IMR-90 (cell line): ENCODE measurements around the gene TXNL4A. TPM values are rescaled to one million over a fixed set of nuclear protein-coding genes. Genes with fewer than 3 reads are reported as not detected.
A peak's percentile ranks its signal among the peaks of the same experiment; 100 is the strongest.

ENCODE experiments used
- ATAC-seq: fragments of 200-7000 bp; cut with Tn5 transposase; 2 replicates; pipeline ENCODE4 v1.9.1; 2020; ENCODE audit warnings: low read depth, mild to moderate bottlenecking, moderate library complexity
- BruUV-seq: library from RNA; stranded (reverse); fragments of 400-500 nt; replicated peaks from 2 replicates; lab custom pipeline; 2021; lab: Mats Ljungman, UMichigan
- CTCF ChIA-PET: fragments of 300-600 bp; formaldehyde crosslinking; extraction: SDS; loops from one replicate; lab custom pipeline; 2021; ENCODE audit warnings: antibody characterized with exemption; lab: Yijun Ruan, JAX
- POLR2A ChIA-PET: fragments of 300-600 bp; sonication (Branson Sonifier 250); formaldehyde crosslinking; loops from one replicate; lab custom pipeline; 2022; ENCODE audit warnings: antibody characterized with exemption; ENCODE audit not compliant: unreplicated experiment; lab: Charles Lee
- DNase-seq: peaks from one replicate; pipeline ENCODE4 v3.0.0; 2013
- H2AFZ ChIP-seq: replicated peaks from 2 replicates; pipeline ENCODE3; 2013; ENCODE audit warnings: low read length, mild to moderate bottlenecking; ENCODE audit not compliant: poor library complexity
- H2AK5ac ChIP-seq: 2 replicates; pipeline ENCODE4 v1.6.1; 2013; ENCODE audit warnings: low read depth, low read length, inconsistent platforms
- H2AK9ac ChIP-seq: replicated peaks from 2 replicates; pipeline ENCODE3; 2013; ENCODE audit warnings: mild to moderate bottlenecking, low read depth, low read length, moderate library complexity; ENCODE audit not compliant: poor library complexity
- H2BK120ac ChIP-seq: 2 replicates; pipeline ENCODE4 v1.6.1; 2013; ENCODE audit warnings: low read depth, low read length, inconsistent platforms
- H2BK15ac ChIP-seq: 3 replicates; pipeline ENCODE4 v1.6.1; 2013; ENCODE audit warnings: low read depth, low read length, inconsistent platforms
- H2BK20ac ChIP-seq: 2 replicates; pipeline ENCODE4 v1.6.1; 2013; ENCODE audit warnings: low read depth, mild to moderate bottlenecking, inconsistent platforms, low read length, moderate library complexity
- H2BK5ac ChIP-seq: 2 replicates; pipeline ENCODE4 v1.6.1; 2013; ENCODE audit warnings: mild to moderate bottlenecking, low read depth, low read length, inconsistent platforms; ENCODE audit not compliant: poor library complexity, severe bottlenecking
- H3K14ac ChIP-seq: replicated peaks from 2 replicates; pipeline ENCODE4 v1.6.1; 2013; ENCODE audit warnings: low read depth, low read length, inconsistent platforms
- H3K18ac ChIP-seq: 2 replicates; pipeline ENCODE4 v1.6.1; 2013; ENCODE audit warnings: low read depth, low read length, control low read depth
- H3K23ac ChIP-seq: 2 replicates; pipeline ENCODE4 v1.6.1; 2013; ENCODE audit warnings: low read depth, low read length, inconsistent platforms
- H3K27ac ChIP-seq: 2 replicates; pipeline ENCODE4 v1.5.1; 2013; ENCODE audit warnings: mild to moderate bottlenecking, control low read depth, low read length; ENCODE audit not compliant: insufficient read depth
- H3K27me3 ChIP-seq: 2 replicates; pipeline ENCODE4 v1.6.1; 2013; ENCODE audit warnings: low read length; ENCODE audit not compliant: control insufficient read depth, insufficient read depth
- H3K36me3 ChIP-seq: 2 replicates; pipeline ENCODE4 v1.6.1; 2013; ENCODE audit warnings: low read length, mixed read lengths; ENCODE audit not compliant: control insufficient read depth, insufficient read depth
- H3K4ac ChIP-seq: 2 replicates; pipeline ENCODE4 v1.6.1; 2013; ENCODE audit warnings: low read depth, low read length, inconsistent platforms
- H3K4me1 ChIP-seq: 2 replicates; pipeline ENCODE4 v1.6.1; 2013; ENCODE audit warnings: low read length, mixed read lengths; ENCODE audit not compliant: control insufficient read depth, insufficient read depth
- H3K4me2 ChIP-seq: 2 replicates; pipeline ENCODE4 v1.6.1; 2013; ENCODE audit warnings: low read depth, mild to moderate bottlenecking, control low read depth, low read length, moderate library complexity
- H3K4me3 ChIP-seq: 2 replicates; pipeline ENCODE4 v1.5.1; 2013; ENCODE audit warnings: low read depth, mild to moderate bottlenecking, control low read depth, low read length, moderate library complexity; ENCODE audit not compliant: insufficient read depth
- H3K56ac ChIP-seq: 2 replicates; pipeline ENCODE4 v1.6.1; 2013; ENCODE audit warnings: low read length, inconsistent platforms; ENCODE audit not compliant: insufficient read depth; ENCODE audit errors: extremely low read depth
- H3K79me1 ChIP-seq, 2 experiments: 2 replicates each; pipeline ENCODE4 v1.6.1; 2013; ENCODE audit warnings: low read length in 2 of 2, inconsistent platforms in 1 of 2, low read depth in 1 of 2
- H3K9ac ChIP-seq: 2 replicates; pipeline ENCODE4 v1.6.1; 2013; ENCODE audit warnings: low read depth, low read length, control low read depth
- H3K9me1 ChIP-seq: 2 replicates; pipeline ENCODE4 v1.6.1; 2013; ENCODE audit warnings: low read length, inconsistent platforms; ENCODE audit not compliant: insufficient read depth
- H3K9me3 ChIP-seq: 2 replicates; pipeline ENCODE4 v1.6.1; 2013; ENCODE audit warnings: low read length; ENCODE audit not compliant: control insufficient read depth, insufficient read depth
- H4K20me1 ChIP-seq: 2 replicates; pipeline ENCODE4 v1.6.1; 2013; ENCODE audit warnings: low read length, inconsistent platforms; ENCODE audit not compliant: insufficient read depth
- H4K5ac ChIP-seq: 2 replicates; pipeline ENCODE4 v1.6.1; 2013; ENCODE audit warnings: mild to moderate bottlenecking, low read depth, low read length, control low read depth
- H4K8ac ChIP-seq, 2 experiments: 2 replicates each; pipeline ENCODE4 v1.6.1; 2013; ENCODE audit warnings: low read depth in 2 of 2, low read length in 2 of 2, control low read depth in 1 of 2, inconsistent platforms in 1 of 2
- H4K91ac ChIP-seq: 2 replicates; pipeline ENCODE4 v1.6.1; 2013; ENCODE audit warnings: low read depth, low read length, inconsistent platforms; ENCODE audit not compliant: insufficient read depth
- BHLHE40 ChIP-seq: fragments of 150-350 bp; IDR thresholded peaks from 2 replicates; pipeline ENCODE4 v1.6.1; 2016; ENCODE audit warnings: mild to moderate bottlenecking, low read depth, low read length
- CEBPB ChIP-seq: IDR thresholded peaks from 2 replicates; pipeline ENCODE4 v1.6.1; 2012; ENCODE audit warnings: low read depth, low read length, improper control_type of control experiment
- FOS ChIP-seq: fragments of 150-350 bp; IDR thresholded peaks from 2 replicates; pipeline ENCODE4 v1.6.1; 2016; ENCODE audit warnings: low read depth, low read length
- MAFK ChIP-seq: IDR thresholded peaks from 2 replicates; pipeline ENCODE4 v1.6.1; 2012; ENCODE audit warnings: low read depth, low read length, improper control_type of control experiment
- MAZ ChIP-seq: IDR thresholded peaks from 2 replicates; pipeline ENCODE4 v1.6.1; 2012; ENCODE audit warnings: low read depth, mild to moderate bottlenecking, low read length, improper control_type of control experiment, moderate library complexity, borderline replicate concordance
- MXI1 ChIP-seq: IDR thresholded peaks from 2 replicates; pipeline ENCODE4 v1.6.1; 2012; ENCODE audit warnings: low read depth, mild to moderate bottlenecking, low read length, moderate library complexity, borderline replicate concordance
- NFE2L2 ChIP-seq: fragments of 150-350 bp; IDR thresholded peaks from 2 replicates; pipeline ENCODE4 v1.6.1; 2016; ENCODE audit warnings: low read depth, mild to moderate bottlenecking, low read length
- POLR2A ChIP-seq: IDR thresholded peaks from 2 replicates; pipeline ENCODE4 v1.6.1; 2012; ENCODE audit warnings: mild to moderate bottlenecking, low read depth, low read length
- RAD21 ChIP-seq: IDR thresholded peaks from 2 replicates; pipeline ENCODE4 v1.6.1; 2012; ENCODE audit warnings: low read length, improper control_type of control experiment
- RCOR1 ChIP-seq: IDR thresholded peaks from 2 replicates; pipeline ENCODE4 v1.6.1; 2012; ENCODE audit warnings: mild to moderate bottlenecking, low read length, improper control_type of control experiment; ENCODE audit not compliant: insufficient replicate concordance
- WGBS, 2 experiments: methylation state at CpG; one replicate each; pipeline versions ENCODE4 v1.1.5 to v1.1.7; 2013; ENCODE audit warnings: missing lambda C conversion rate in 2 of 2; ENCODE audit not compliant: insufficient read length in 1 of 2; ENCODE audit errors: extremely low coverage in 2 of 2; 5-methylcytosine and 5-hydroxymethylcytosine counted together
- dilution Hi-C: fragments of 300-500 bp; cut with HindIII; formaldehyde crosslinking; loops from one replicate; pipeline ENCODE4 v1.14.3; 2018; ENCODE audit warnings: low sequenced_read_pairs; ENCODE audit not compliant: unreplicated experiment
- in situ Hi-C: fragments of 300-500 bp; cut with MboI; formaldehyde crosslinking; loops from 3 replicates; pipeline ENCODE4 v1.14.3; 2019; ENCODE audit warnings: low sequenced_read_pairs, inconsistent platforms, mixed read lengths
- intact Hi-C: fragments of 100-400 bp; cut with micrococcal nuclease; formaldehyde crosslinking; loops from 2 replicates; pipeline ENCODE4 v1.10.0; 2022
- polyA plus RNA-seq, 3 experiments: library from polyadenylated mRNA; depleted of rRNA; stranded (reverse); fragments of >200 nt; gene quantifications; 2 replicates each; pipeline ENCODE4 v1.2.3, GENCODE V29; 2012; ENCODE audit warnings: low replicate concordance in 1 of 3
- total RNA-seq: library from RNA; depleted of rRNA; stranded (reverse); fragments of >200 nt; gene quantifications from 2 replicates; pipeline ENCODE4 v1.2.3, GENCODE V29; 2012
- TF ChIP-seq, protein P1 (sequence below): conservative IDR thresholded peaks from 2 replicates; pipeline ENCODE4 v1.5.1; 2012; ENCODE audit warnings: mild to moderate bottlenecking, low read depth, low read length, improper control_type of control experiment
- TF ChIP-seq, protein P2 (sequence below): fragments of 150-350 bp; IDR thresholded peaks from 2 replicates; pipeline ENCODE4 v1.6.1; 2016; ENCODE audit warnings: low read depth, mild to moderate bottlenecking, low read length, moderate library complexity, borderline replicate concordance

The TXNL4A gene
- total and polyA plus RNA-seq, 2 of the 4 experiments (the other 2 are of a cell fraction), result 38.7 to 103 TPM

DNA sequence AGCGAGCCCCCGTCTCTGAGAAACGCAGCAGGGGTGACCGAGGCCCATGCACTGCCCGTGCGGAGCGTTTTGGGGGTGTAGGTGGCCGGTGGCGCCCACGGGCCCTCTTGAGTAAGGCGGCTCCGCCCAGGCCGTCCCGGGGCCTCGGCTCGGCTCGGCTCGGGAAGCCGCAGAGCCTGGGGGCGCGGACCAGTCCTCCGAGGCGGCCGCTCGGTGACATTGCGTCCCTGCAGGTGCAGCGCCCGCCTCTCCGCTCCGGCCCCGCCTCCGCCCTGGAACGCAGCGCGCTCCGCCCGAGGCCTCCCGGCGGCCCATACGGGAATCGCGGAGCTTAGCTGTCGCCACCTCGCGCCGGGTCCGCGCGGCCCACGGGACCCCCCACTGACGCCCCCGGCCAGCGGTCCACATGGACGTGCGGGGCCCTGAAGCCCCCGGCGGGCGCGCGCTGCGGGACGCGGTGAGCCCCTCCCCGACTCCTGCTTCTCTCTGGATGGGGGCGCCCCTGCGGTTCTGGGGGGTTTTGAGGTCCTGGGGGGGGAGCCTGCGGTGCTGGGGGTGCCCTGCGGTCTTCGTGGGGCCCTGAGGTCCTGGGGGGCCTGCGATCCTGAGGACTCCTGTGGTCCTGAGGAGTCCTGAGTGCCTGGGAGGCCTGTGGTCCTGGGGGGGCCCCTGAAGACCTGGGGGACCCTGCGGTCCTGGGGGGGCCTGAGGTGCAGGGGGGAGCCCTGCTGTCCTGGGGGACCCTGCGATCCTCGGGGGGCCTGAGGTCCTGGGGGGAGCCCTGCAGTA lies 23.8 kb downstream of the TXNL4A start, which contains the start of gene HSBP1L1 (continued):
- TF ChIP-seq MAZ (peak; percentile 41; the same call in 1 of the 2 replicates), BHLHE40 (no peak)

DNA sequence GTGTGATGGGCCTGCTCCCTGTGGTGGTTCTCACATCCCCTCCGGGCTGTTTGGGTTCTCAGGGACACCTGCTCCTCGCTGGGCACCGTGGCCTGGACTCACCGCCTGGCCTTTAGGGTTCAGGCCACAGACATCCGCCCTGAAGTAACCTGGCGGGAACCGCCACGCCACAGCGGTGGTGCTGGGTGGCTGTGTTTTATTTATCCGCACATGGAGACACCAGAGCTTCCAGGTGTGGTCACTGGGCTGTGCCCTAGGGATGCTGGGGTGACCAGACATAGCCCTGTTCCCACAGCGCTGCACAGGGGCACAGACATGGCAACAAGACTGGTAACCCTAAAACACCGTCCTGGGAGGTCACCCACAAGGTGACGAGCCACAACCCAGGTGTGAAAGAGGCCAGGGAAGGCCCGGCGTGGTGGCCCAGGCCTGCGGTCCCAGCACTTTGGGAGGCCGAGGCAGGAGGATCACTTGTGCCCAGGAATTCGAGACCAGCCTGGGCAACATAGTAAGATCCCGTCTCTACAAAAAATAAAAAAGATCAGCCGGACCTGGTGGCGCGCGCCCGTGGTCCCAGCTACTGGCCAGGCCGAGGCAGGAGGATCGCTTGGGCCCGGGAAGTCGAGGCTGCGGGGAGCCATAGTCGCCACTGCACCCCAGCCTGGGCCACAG lies 24.6 kb downstream of the TXNL4A start:
- Histone ChIP-seq H3K9me1 (peaks cover 7% of the 10 kb centered on the region), H3K18ac (no peak overlapping the region), H2BK120ac (no peak overlapping the region), H3K14ac (no peak overlapping the region), H3K23ac (no peak overlapping the region), H2BK20ac (no peak overlapping the region), H4K20me1 (peaks cover 10% of the 10 kb centered on the region), H2BK5ac (no peak overlapping the region), H3K27ac (no peak overlapping the region), H3K56ac (no peak overlapping the region), H2AFZ (peak overlapping the region; percentile 89), H2AK5ac (peak overlapping the region; percentile 79), H3K9me3 (no peaks in the 10 kb centered on the region), H4K91ac (peak overlapping the region; percentile 53; the same call in 1 of the 2 replicates), H2BK15ac (no peak overlapping the region), H3K36me3 (peaks cover 6% of the 10 kb centered on the region; the same call in 1 of the 2 replicates), H3K79me1 (peaks cover 5 to 26% of the 10 kb centered on the region in 2 experiments; a peak in 2 of 4 replicates), H3K4me1 (peaks cover 9% of the 10 kb centered on the region), H3K9ac (no peak overlapping the region), H3K27me3 (no peaks in the 10 kb centered on the region), H2AK9ac (peak overlapping the region; percentile 63), H4K8ac (no peak overlapping the region), H4K5ac (no peak overlapping the region), H3K4me3 (no peak overlapping the region), H3K4me2 (peak overlapping the region; percentile 3; the same call in 1 of the 2 replicates), H3K4ac (no peak overlapping the region)
- ChIA-PET CTCF (interaction anchor here (1.7 kb wide), 1 partner anchor 13 kb away, joined by 3 read pairs; the partner anchor contains the start of gene SLC66A2), POLR2A (interaction anchor here (0.6 kb wide), 1 partner anchor 70 kb away, joined by 9 read pairs; the partner anchor contains the start of gene RBFA)
- in situ Hi-C loops (no loop called here), intact Hi-C loops (loop anchor here (10.0 kb wide), 1 partner anchor 119 kb away; no protein-coding TSS in a partner anchor), dilution Hi-C loops (no loop called here)
- TF ChIP-seq NFE2L2 (no peak), RAD21 (no peak), MXI1 (no peak), RCOR1 (no peak), MAFK (no peak), CEBPB (no peak), POLR2A (no peak), FOS (no peak), BHLHE40 (no peak)
- TF ChIP-seq, protein P1, sequence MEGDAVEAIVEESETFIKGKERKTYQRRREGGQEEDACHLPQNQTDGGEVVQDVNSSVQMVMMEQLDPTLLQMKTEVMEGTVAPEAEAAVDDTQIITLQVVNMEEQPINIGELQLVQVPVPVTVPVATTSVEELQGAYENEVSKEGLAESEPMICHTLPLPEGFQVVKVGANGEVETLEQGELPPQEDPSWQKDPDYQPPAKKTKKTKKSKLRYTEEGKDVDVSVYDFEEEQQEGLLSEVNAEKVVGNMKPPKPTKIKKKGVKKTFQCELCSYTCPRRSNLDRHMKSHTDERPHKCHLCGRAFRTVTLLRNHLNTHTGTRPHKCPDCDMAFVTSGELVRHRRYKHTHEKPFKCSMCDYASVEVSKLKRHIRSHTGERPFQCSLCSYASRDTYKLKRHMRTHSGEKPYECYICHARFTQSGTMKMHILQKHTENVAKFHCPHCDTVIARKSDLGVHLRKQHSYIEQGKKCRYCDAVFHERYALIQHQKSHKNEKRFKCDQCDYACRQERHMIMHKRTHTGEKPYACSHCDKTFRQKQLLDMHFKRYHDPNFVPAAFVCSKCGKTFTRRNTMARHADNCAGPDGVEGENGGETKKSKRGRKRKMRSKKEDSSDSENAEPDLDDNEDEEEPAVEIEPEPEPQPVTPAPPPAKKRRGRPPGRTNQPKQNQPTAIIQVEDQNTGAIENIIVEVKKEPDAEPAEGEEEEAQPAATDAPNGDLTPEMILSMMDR, result no peak
- TF ChIP-seq, protein P2, sequence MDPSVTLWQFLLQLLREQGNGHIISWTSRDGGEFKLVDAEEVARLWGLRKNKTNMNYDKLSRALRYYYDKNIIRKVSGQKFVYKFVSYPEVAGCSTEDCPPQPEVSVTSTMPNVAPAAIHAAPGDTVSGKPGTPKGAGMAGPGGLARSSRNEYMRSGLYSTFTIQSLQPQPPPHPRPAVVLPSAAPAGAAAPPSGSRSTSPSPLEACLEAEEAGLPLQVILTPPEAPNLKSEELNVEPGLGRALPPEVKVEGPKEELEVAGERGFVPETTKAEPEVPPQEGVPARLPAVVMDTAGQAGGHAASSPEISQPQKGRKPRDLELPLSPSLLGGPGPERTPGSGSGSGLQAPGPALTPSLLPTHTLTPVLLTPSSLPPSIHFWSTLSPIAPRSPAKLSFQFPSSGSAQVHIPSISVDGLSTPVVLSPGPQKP, result no peak
- 89% methylated on average over 22 of the region's 30 CpGs; no CpG with 5 or more reads in 1 of the 2 experiments for WGBS, 2 experiments
- no TSS peak for BruUV-seq
- ATAC-seq (no peak), DNase-seq (no peak)
